C1 segment of cervical spinal cord (tissue), 14 donors: ENCODE data around the gene SYT15B.
"Not testable (repeated sequence)": the region's sequence is repeated elsewhere in the genome, so short reads cannot be mapped to it uniquely, and the experiment has no call there.

Source experiments
- DNase-seq, 14 donors: peaks; one replicate each; lab custom pipeline; 2025; lab: John Stamatoyannopoulos, UW

Gene SYT15B

DNA sequence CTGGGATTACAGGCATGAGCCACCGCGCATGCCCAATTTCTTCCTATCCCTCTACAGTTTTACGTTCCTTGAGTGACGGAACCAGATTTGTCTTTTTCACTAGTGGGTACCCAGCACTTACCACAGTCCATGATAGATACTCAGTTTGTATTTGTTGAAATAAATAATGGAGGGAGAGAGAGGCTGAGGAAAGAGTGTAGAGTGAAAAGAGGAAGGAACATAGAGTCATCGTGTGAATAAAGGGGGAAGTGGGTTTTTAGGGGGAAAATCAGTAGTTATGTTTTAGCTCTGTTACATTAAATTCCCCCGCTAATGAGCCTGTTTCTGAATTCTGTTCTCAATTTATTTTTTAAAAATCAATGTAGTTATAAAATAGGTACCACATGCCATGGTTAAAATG lies 37.7 kb downstream of the SYT15B start:
- not testable (repeated sequence) for DNase-seq

GRCh38 chr10:47725047-47725446 lies 38.3 kb downstream of the SYT15B start:
- DNase-seq, result not testable (repeated sequence)

DNA sequence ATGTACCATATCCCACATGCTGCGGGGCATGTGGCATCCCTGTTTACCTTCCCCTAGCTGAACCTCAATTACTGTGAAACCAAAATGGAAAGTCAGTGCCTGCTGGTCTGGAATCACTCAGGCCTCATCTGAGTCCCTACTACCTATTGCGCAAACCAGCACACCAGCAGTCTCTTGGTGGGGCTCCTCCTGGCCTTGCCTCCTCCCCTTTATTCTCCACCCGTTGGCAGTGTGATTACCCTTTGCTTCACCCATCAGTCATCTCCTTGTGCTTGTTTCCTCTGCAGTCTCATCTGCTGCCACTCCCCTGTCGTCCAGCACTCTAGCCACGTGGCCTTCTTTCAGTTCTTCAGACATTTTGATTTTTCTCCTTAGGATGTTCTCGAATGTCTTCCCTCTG lies 39.3 kb downstream of the SYT15B start:
- DNase-seq, result not testable (repeated sequence)

DNA sequence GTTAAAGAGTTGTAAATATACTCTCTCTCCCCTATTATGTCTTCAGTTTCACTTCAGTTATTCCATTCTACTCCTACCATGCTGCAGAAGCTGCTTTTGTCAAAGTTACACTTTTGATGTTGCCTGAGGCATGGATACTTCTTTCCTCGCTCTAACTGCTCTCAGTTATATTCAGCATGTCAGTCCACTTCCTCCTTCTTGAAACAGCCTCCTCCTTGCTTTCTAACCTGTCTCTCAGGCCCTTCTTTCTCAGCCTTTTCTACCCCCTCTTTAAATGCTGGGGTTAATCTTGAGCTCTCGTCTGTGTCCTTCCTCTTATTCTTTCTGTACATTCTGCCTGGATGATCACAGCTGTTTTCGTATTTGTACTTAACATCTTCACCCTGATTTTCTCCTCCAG lies 40.0 kb downstream of the SYT15B start:
- DNase-seq, result not testable (repeated sequence)

- not testable (repeated sequence) for DNase-seq
Observed at GRCh38 chr10:47717011-47717769, 46.2 kb downstream of the SYT15B start.
